NCI-H748 (cell line): Measurements from ENCODE around the gene KCNE4.

Experiments used
- DNase-seq: peaks from one replicate; lab custom pipeline; 2025; ENCODE audit not compliant: unreplicated experiment; lab: John Stamatoyannopoulos, UW

KCNE4 gene

GRCh38 chr2:223051693-223052289 is at the start of gene KCNE4:
KCNE4 (plus strand) TSS chr2:223052190; CDS start chr2:223052831, 641 bp downstream.
- no peak for DNase-seq

- DNase-seq: no peak
Observed at GRCh38 chr2:223003191-223003590, 48.8 kb upstream of the KCNE4 start.

- DNase-seq: no peak
Observed at GRCh38 chr2:223005496-223005895, 46.5 kb upstream of the KCNE4 start.

- no peak for DNase-seq
Observed at GRCh38 chr2:223007531-223007930, 44.5 kb upstream of the KCNE4 start.

- DNase-seq: no peak
Observed at GRCh38 chr2:223008162-223008561, 43.8 kb upstream of the KCNE4 start.

- no peak for DNase-seq
Observed at GRCh38 chr2:223008956-223009355, 43.0 kb upstream of the KCNE4 start.

GRCh38 chr2:223010641-223011040 is 41.3 kb upstream of the KCNE4 start:
- DNase-seq: no peak

GRCh38 chr2:223012291-223012690 is 39.7 kb upstream of the KCNE4 start:
- no peak for DNase-seq

GRCh38 chr2:223019390-223019930 is 32.5 kb upstream of the KCNE4 start:
- DNase-seq: no peak

GRCh38 chr2:223019987-223020717 is 31.8 kb upstream of the KCNE4 start:
- no peak for DNase-seq

GRCh38 chr2:223020971-223021675 is 30.9 kb upstream of the KCNE4 start:
- DNase-seq: no peak

- DNase-seq: peak; percentile 98
Observed at GRCh38 chr2:223026357-223027110, 25.5 kb upstream of the KCNE4 start.

GRCh38 chr2:223027442-223027841 is 24.5 kb upstream of the KCNE4 start:
- DNase-seq: no peak

GRCh38 chr2:223029287-223029686 is 22.7 kb upstream of the KCNE4 start:
- DNase-seq: no peak

- no peak for DNase-seq
Observed at GRCh38 chr2:223032187-223033142, 19.5 kb upstream of the KCNE4 start.

GRCh38 chr2:223034221-223034975 is 17.6 kb upstream of the KCNE4 start:
- no peak for DNase-seq

GRCh38 chr2:223036790-223037444 is 15.1 kb upstream of the KCNE4 start:
- no peak for DNase-seq

GRCh38 chr2:223037445-223037800 is 14.6 kb upstream of the KCNE4 start:
- no peak for DNase-seq

- DNase-seq: no peak
Observed at GRCh38 chr2:223039618-223040017, 12.4 kb upstream of the KCNE4 start.
